Measurements from ENCODE around the gene SCARB1.

The SCARB1 gene

DNA sequence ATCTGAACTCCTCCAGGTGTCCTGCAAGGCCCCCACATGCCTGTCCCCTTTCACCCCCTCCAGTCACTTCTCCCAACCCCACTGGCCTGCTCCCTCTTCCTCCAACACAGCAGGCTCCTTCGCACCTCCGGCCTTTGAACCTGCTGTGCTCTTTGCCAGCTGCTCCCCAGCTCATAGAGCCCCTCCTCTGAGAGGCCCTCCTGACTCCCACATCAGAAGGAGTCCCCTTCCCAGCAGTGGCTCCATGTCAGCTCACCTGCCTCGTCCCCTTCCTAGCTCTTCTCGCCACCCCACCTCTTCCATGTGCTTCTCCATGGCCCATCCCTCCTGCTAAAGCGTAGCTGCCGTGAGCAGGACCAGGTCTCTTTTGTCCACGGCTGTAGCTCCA lies 22.1 kb downstream of the SCARB1 start:
- no peak for DNase-seq

DNA sequence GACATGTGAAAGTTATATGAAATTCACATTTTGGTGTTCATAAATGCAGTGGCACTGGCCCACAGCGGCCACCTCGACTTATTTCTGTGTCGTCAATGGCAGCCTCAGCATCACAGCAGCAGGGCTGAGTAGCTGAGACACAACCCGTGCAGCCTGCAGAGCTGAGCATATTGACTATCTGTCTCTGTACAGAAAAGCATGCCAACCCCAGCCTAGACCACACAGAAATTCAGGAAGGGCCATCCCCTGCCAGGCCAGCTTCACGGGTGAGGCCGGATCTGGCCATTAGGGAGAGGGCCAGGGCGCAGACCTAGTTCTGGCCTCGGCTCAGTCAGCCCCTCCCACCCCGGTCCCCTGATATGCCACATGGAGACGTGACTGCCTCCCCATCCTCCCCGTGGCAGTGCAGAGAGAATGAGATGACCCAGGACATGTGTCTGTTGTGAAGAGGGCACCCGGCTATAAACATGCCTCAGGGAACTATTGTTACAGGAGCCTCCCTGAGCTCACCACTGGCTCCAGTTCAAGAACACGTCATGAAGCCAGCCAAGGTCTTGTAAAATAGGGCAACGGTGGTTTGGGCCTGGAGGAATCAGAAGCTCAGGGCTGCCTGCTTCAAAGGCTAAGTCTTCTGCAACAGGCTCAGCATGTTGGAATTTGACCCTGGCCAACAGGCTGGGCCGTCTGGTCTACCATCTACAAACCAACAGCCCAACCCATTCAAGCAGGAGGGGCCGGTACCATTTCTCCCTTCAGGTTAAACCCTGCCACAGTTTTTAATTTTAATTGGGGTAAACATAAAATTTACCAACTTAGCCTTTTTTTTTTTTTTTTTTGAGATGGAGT lies 25.5 kb downstream of the SCARB1 start:
- DNase-seq: no peak

DNA sequence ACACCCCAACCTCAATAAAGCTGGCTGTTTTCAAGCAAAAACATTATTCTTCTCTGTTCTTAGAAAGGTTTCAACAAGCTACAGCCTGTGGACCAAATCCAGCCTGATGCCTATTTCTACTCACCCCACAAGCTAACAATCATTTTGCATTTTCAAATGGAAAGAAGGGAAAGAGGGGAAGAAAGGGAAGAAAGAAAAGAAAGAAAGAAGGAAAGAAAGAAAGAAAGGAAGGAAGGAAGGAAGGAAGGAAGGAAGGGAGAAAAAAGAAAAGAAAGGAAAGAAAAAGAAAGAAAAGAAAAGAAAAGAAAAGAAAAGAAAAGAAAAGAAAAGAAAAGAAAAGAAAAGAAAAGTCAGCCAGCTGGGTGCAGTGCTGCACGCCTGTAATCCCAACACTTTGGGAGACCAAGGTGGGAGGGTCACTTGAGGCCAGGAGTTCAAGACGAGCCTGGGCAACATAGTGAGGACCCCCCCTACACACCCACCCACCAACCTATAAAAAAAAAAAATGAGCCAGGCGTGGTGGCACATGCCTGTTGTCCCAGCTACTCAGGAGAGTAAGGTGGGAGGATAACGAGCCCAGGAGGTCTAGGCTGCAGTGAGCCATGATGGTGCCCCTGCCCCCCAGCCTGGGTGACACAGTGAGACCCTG lies 26.3 kb downstream of the SCARB1 start:
- no peak for DNase-seq

DNA sequence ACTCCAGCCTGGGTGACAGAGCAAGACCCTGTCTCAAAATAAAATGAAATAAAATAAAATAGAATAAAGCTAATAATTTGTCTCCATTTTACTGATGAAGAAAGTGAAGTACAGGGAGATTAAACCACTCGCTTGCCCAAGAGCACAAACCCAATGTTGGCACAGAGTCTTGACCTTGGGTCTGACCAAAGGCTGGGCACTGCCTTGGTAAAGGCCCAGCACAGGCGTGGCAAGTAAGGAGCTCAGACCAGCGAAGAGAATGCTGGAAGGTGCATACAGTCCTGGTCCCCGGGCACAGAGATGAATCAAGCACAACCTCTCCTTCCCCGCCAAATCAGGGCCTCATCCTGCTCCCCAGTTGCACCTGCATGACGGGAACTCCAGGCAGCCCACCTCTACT lies 26.9 kb downstream of the SCARB1 start:
- DNase-seq: no peak

DNA sequence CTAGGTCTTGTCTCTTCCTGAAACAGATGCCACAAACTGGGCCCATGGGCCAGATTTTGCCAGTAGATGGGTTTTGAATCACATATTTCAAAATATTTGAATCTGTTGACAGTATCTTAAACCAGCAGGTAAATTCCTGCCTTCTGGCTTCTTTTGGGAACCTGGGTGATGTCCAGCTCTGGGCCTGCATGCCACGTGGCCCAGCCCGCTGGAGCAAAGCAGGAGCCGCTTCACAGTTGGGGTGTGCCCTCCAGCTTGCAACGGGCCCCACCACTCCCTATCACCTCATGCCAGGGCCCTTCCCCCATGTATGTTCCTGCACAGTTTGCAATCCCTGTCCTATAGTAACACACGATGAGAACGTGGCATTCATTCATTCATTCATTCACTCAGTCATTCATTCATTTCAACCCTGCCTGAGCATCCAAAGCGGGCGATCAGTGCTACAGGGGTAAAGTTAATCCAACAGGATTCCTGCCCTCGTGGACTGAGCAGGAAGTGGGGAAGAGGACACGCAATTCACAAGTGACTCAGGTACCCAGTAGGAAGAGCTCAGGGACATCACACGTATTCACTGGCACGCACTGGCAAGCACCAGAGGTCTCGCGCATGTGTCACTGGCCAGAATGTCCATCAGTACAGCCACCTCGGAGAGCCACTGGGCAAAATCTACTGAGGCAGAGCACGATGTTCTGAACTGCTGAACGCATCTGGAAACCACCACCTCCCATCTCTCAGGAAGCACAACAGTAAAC lies 27.8 kb downstream of the SCARB1 start:
- DNase-seq: no peak

DNA sequence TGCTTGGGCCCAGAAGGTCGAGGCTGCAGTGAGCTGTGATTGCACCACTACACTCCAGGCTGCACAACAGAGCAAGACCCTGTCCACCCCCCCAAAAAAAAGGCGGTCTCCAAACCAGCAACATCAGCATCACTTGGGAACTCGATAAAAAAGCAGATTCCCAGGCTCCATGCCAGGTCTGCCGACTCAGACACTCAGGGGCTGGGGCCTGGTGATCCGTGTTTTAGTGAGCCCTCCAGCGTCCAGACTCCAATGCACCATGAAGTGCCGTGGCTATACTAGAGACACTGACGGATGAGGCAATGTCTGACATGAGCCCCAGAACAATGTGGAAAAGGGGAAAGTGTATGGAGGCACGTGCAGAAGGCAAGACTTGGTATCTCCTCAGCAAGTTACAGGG lies 28.8 kb downstream of the SCARB1 start:
- DNase-seq: no peak

DNA sequence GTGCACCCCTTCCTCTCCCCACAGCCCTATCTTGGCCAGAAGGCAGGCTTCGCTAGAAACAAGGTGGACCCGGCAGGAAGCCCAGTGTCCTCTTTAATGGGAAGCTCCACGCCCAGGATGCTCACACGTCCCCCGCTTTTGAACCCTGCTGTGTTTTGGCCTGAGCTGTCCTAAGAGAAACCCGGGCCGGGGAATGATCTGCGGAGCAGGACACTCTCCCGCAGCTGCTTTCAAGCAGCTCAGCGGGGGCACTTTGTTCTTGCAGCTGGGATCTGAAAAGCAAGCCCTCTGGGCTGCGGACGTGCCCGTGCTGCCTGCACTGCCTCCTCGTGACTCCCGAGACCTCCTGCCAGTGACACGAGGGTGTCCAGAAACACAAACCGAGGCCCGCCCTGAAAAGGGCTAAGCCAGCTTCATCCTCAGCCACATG lies 30.0 kb downstream of the SCARB1 start:
- DNase-seq: no peak

DNA sequence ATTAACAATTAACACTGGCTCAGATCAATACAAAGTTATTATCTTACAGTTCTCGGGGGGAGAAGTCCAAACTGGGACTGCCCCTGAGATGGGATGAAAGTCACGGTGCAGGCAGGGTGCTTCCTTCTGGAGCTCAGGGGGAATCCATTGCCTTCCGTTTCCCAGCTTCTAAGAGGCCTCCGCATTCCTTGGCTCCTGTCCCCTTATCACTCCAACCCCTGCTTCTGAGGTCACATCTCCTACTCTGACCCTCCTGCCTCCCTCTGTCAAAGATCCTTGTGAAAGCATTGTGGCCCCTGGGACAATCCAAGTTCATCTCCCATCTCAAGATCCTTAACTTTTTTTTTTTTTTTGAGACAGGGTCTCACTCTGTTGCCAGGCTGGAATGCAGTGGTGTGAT lies 30.8 kb downstream of the SCARB1 start:
- no peak for DNase-seq

DNA sequence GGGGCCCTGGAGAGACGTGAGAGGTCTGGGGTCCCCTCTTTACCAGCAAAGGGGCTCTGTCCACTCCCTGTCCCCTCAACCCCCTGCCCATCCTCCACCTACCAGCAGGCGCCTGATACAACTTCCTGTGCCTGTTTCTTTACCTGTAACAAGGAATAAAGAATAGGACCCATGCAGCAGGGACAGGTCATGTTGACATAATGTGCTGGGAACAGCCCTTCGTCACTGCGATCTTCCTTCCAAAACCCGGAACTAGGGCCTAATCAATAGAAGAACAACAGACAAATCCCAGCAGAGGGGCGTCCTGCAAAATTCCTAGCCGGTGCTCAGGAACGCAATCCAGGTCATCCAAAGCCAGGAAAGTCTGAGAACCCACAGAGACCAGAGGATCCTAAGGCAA lies 32.1 kb downstream of the SCARB1 start:
- DNase-seq: no peak

DNA sequence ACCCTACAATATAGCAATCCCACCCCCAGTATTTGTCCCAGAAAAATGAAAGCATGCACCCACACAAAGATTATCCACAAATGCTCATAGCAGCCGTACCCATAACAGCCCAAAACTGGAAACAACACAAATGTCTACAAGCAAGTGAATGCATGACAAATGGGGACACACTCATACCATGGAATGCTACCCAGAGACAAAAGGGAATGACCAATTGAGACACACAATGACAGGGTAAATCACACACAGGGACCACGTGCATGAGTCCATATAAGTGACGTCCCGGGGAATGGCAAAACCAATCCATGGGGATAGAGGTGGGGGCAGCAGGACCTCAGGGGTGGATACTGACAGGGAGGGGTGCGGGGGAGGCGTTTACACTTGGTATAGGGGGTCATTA lies 33.4 kb downstream of the SCARB1 start:
- DNase-seq: no peak

DNA sequence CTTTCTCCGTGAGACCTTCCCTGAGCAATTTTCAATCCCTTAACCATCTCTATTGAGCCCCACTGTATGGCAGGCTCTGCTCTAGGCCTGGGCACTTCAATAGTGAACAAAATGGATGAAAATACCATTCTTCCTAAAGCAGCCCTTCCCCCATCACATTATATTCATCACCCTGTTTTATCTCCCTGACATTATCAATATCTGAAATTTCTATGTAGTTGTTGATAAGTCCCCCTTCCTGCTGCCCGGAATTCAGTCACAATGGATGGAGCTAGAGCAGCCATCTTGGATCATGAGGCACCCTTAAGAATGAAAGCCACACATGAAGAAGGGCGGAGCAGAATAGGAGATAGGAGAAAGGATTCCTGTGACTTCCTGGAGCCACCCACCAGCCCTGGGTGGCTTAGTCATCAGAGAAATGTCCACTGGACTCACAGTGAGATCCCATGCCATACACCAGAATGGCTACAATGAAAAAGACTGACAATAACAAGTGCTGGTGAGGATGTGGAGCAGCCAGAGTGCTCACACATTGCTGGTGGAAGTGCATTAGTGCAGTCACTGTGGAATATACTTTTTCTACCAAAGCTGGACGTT lies 33.9 kb downstream of the SCARB1 start:
- no peak for DNase-seq

DNA sequence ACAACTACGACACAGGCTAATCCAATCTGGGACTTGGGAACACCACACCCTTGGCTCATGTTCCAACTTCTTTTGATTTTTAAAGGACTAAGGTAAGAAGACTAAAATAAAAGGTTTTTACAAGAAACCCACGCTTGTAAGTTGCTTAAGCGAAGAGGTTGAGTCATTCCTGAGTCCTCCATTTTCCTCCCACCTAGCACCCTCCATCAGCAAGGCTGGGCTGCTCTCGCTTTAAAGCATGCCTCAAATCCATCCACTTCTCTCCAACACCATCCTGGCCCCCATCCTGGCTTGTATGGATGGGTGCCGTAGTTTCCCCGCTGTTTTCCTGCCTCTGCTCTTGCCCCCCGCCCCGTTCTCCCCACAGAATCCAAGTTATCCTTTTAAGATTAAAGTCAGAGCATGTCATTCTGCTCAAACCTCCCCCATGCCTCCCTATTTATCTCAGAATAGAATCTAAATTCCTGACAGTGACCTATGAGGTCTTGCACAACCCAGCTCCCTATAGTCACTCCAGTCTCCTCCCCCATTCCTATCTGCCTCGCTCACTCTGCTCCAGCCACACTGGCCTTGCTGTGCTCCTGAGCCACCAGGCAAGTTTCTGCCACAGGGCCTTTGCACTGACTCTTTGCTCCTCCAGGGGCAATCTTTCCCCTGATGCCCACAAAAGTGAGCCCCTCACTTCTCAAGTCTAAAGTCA lies 34.5 kb downstream of the SCARB1 start:
- no peak for DNase-seq

DNA sequence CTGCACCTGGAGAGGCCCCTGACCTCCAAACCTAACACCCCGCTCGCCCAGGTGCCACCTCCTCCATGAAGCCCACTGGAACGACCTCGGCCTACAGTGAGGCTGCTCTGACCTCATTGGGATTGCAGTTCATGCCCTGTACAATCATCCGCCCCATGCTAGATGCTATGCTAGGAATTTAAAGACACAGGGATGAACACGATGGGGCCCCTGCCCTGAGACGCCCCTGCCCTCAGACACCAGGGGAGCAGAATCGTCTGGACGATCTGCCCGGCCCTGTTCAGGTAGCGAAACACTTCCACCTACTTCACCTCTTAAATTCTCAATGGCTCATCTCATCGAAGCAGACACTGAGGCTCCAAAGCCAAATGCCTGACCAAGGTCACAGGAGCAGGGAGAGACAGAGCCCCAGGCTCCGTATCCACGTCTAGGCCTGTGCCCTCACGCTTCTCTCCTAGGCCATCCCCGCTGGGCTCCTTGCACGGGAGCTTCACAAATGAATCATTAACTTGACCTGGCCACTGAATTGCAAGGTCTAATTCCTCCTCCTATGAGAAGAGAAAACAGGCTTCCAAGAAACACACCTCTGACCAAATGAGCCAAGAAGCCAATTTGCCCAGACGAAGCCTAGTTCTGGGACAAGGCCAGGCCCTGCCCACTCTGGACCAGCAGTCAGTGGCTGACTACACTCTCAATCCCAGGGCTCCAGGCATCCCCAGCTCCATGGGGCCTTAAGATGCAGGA lies 35.2 kb downstream of the SCARB1 start:
- DNase-seq: no peak

DNA sequence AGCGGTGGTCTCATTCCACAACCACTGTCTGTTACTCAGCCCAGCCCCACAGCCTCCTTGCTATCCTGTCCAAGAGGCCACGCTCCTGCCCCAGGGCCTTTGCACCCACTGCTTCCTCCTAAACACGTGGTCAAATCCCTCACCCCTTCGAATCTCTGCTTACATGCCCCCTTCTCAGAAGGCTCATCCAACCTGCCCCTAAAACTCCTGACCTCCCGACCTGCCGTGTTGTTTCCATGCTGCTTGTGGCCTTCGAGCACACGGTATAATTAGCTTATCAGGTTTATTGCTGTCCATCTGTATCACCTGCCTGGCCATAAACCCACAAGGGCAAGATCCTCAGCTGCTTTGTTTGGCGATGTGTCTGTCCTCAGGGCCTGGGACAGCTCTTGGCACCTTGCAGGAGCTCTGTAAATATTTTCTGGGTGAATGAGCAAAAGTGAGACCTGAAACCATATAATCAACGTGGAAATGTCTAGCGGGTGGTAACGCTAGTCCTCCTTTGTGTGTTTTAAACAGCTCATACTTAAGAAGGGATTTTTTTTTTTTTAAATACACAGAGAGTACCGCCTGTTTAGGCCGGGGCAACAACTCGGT lies 36.0 kb downstream of the SCARB1 start:
- DNase-seq: no peak

DNA sequence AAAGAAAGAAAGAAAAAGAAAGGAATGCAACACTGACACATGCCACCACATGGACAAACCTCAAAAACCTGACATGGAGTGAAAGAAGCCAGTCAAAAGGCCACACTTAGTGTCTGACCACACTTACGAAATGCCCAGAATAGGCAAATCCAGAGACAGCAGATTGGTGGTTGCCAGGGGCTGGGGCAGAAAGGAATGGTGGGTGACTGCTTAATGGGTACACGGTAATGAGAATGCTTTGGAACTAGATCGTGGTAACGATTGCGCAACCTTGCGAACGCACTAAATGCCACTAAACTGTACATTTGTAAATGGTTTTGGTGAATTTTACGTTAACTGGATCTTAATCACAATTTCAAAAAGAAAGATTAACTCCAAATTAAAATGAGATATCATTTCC lies 39.5 kb downstream of the SCARB1 start:
- no peak for DNase-seq

DNA sequence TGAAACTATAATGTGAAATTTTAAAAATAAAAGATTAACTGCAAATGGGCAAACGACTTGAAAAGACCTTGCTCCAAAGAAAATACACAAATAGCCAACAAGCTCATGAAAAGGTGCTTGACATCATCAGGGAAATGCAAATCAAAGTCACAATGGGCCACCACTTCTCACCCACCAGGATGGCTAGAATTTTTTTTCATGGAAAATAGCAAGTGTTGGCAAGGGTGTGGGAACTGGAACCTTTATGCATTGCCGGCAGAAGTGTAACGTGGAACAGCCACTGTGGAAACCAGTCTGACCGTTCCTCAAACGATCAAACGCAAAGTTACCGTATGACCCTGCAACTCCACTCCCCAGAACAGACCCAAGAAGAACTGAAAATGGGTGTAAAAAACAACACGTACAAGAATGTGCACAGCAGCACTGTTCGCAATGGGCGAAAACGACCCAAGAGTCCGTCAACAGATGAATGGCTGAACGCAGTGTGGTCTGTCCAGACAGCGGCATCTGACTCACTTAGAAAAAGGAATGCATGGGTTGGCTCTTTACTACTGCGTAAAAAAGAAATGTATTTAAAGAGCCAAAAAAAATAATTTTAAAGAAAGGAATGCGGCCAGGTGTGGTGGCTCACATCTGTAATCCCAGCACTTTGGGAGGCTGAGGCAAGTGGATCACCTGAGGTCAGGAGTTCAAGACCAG lies 40.2 kb downstream of the SCARB1 start:
- no peak for DNase-seq

DNA sequence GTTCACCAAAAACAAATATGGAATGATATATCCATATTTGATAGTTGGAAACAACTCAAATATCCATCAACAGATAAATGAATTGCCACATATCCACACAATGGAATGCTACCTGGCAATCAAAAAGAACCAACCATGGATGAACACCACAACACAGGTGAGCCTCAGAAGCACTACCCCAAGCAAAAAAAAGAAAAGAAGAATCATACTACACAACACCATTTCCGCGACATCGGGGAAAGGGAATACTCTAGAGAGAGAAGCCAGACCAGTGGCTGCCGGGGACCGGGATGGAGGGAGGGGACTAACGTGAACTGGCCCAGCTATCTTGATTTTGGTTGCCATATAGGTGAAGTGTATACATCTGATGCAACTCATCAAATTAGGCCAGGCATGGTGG lies 41.4 kb downstream of the SCARB1 start:
- no peak for DNase-seq

DNA sequence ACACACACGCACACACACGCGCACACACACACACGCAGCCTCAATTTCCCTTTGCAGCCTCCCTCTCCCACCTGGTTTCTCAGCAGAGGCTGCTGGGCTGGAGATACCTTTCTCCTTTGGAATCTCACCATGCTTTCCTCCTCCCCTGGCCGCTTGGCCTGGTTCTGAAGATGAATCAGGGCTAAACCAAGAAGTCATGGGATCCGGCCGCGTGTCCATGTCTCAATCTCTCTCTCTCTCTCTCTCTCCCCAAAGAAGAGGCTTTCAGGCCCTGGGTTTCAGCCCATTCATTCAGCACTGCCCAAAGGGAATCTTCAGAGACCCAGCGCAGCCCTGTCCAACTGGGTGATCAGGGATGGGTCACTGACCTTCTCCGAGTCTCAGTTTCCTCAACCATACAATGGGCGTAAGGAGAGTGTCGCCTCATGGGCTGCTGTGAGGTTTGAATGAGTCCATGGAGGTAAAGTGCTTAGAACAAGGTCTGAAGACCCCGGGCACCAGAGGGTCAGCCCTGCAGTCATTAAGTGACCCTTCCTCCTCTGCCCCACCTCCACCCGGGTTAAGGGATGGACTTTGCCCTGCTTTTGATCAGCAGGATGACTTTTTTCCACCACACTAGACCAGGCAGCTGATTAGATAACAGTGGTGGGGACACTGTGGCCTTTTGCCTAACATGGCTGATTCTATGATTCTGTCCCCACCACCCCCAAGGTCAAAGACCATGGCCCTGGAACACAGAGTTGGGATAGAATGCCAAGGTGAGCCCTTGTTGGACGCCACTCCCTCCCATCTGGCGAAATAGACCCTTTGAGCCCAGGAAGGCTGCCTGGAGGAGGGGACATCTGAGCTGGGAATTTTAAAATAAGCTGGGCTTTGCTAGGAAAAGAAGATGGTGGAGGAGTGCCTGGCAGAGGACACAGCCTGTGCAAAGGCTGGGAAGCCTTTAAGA lies 42.1 kb downstream of the SCARB1 start:
- DNase-seq: no peak

DNA sequence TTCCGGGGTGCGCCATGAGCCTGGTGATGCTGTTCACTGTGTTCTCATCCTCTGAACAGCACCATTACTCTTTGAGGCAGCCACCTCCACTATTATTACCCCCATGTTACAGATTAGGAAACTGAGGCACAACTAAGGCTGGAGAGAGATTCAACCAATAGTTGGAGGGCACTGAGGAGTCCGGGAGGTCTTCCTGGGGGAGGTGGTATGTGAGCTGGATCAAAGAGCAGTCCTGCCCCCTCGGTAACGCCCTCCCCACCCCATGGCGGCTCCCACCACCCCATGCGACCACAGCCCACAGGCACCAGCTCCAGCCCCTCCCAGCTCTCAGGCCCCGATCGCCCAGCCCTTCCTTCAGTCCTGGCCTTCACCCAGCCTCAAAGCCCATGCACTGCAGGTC lies 43.5 kb downstream of the SCARB1 start:
- DNase-seq: no peak

DNA sequence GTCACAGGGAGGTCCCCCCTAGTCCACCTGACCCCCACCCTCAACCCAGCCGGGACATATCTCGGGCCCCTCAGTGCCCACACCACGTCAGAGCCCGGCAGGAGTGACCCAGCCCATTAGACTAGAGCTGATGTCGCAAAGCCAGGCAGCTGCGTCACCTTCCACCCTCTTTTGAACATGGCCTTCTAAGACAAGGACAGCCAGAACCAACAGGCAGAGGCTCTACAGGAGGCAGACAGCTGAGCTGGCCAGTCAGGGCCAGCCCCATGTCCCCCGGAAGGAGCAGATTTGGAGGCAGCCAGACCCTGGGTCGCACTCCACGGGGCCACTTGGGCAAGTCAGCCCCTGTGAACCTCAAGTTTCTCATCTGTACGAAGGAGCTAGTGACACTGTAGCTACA lies 44.1 kb downstream of the SCARB1 start:
- DNase-seq: no peak

All from cortex of kidney (tissue), 1 donor.